ENCODE measurements around the gene TTC21B. TPM values are rescaled to one million over a fixed set of nuclear protein-coding genes. Genes with fewer than 3 reads are reported as not detected.

The TTC21B gene
- total and polyA plus RNA-seq, 2 of the 8 experiments (the other 6 are each of a cell fraction or from before 2014, with no cell fraction given) = 6.9 to 20.8 TPM

DNA sequence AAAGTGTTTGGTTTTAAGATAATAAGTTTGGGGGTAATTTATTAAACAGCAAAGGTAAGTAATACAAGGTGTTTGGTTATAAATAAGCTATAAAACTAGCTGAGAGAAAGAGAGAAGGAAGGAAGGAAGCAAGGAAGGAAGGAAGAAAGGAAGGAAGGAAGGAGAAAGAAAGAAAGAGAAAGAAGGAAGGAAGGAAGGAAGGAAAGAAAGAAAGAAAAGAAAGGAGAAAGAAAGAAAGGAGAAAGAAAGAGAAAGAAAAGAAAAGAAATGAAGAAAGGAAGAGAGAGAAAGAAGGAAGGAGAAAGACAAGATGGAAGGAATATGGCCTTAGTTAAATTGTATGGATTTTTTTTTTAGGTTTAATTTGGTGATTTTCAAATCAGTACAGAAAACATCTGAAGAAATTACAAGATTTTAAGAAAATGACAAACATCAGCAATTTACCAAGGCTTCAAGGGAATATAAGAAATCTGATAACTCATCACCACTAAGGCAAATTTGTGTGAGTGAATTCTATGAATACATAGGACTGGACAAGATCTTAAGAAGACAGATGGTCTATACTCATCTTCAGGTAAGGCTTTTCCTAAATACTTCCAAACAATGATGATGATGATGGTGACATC lies 113.1 kb downstream of the TTC21B start (continued):
- no peak for TF ChIP-seq RXRA (IDR thresholded peaks at IDR 0.05; ENCODE audit: insufficient read depth, low read depth, low read length)
